Endothelial cell of umbilical vein (primary cell): Measurements from ENCODE around the gene GPR18. TPM values are rescaled to one million over a fixed set of nuclear protein-coding genes. Genes with fewer than 3 reads are reported as not detected.

Experiments used
- BruUV-seq: library from RNA; stranded (reverse); fragments of 400-500 nt; replicated peaks from 2 replicates; lab custom pipeline; 2021; lab: Mats Ljungman, UMichigan
- CTCF ChIA-PET: fragments of 300-600, 350-600 bp; sonication (Branson Sonifier 250); formaldehyde crosslinking; loops from one replicate; lab custom pipeline; 2021; ENCODE audit warnings: antibody characterized with exemption, inconsistent platforms; lab: Charles Lee
- POLR2A ChIA-PET: fragments of 300-600, 350-600 bp; sonication (Branson Sonifier 250); formaldehyde crosslinking; loops from one replicate; lab custom pipeline; 2021; ENCODE audit warnings: antibody characterized with exemption, inconsistent platforms; lab: Charles Lee
- DNase-seq: peaks from one replicate; pipeline ENCODE4 v3.0.0-alpha.2; 2011; ENCODE audit warnings: low read depth, low spot score
- FAIRE-seq: peaks from 2 replicates; lab custom pipeline; 2011; peaks lifted over from hg19 to GRCh38; lab: Jason Lieb, UNC
- H2AFZ ChIP-seq: 2 replicates; pipeline ENCODE4 v1.6.0; 2012; ENCODE audit warnings: low read depth, low read length, control low read depth, inconsistent platforms
- H3K27ac ChIP-seq: 2 replicates; pipeline ENCODE4 v1.5.1; 2011; ENCODE audit warnings: low read depth, mild to moderate bottlenecking, control low read depth, low read length, moderate library complexity; ENCODE audit not compliant: insufficient read depth
- H3K27me3 ChIP-seq, 2 experiments: 2 replicates each; pipeline versions ENCODE4 v1.6.0 to v1.6.1; 2011; ENCODE audit warnings: low read length in 2 of 2, mixed read lengths in 1 of 2; ENCODE audit not compliant: control insufficient read depth in 2 of 2, insufficient read depth in 2 of 2
- H3K36me3 ChIP-seq, 2 experiments: 2 replicates in 1 of 2; 3 replicates in 1 of 2; pipeline ENCODE4 v1.5.1; 2011; ENCODE audit warnings: low read length in 2 of 2, mild to moderate bottlenecking in 1 of 2, moderate library complexity in 1 of 2; ENCODE audit not compliant: control insufficient read depth in 2 of 2, insufficient read depth in 2 of 2; ENCODE audit errors: extremely low read depth in 1 of 2
- H3K4me1 ChIP-seq: 3 replicates; pipeline ENCODE4 v1.5.1; 2011; ENCODE audit warnings: mild to moderate bottlenecking, low read length; ENCODE audit not compliant: control insufficient read depth, insufficient read depth; ENCODE audit errors: extremely low read depth
- H3K4me2 ChIP-seq: 2 replicates; pipeline ENCODE4 v1.6.1; 2011; ENCODE audit warnings: low read length, control low read depth, mixed read lengths; ENCODE audit not compliant: insufficient read depth
- H3K4me3 ChIP-seq, 3 experiments: fragments of 200-600 bp in 1 of 3; sonication (generic), shearing (Covaris generic) in 1 of 3; replicated peaks in 1 of 3; 2 replicates each; pipeline ENCODE4 v1.5.1; 2011 to 2016; ENCODE audit warnings: control low read depth in 3 of 3, low read length in 3 of 3, mild to moderate bottlenecking in 2 of 3, inconsistent platforms in 1 of 3, low read depth in 1 of 3, moderate library complexity in 1 of 3; ENCODE audit not compliant: insufficient read depth in 1 of 3
- H3K79me2 ChIP-seq: 2 replicates; pipeline ENCODE4 v1.6.0; 2012; ENCODE audit warnings: low read length, inconsistent platforms; ENCODE audit not compliant: control insufficient read depth, insufficient read depth
- H3K9ac ChIP-seq: replicated peaks from 2 replicates; pipeline ENCODE3; 2011; ENCODE audit warnings: low read length, control low read depth; ENCODE audit not compliant: insufficient read depth; ENCODE audit errors: extremely low read depth
- H3K9me1 ChIP-seq: replicated peaks from 3 replicates; pipeline ENCODE4 v1.6.0; 2011; ENCODE audit warnings: mild to moderate bottlenecking, low read length; ENCODE audit not compliant: control insufficient read depth, insufficient read depth; ENCODE audit errors: extremely low read depth
- H3K9me3 ChIP-seq: replicated peaks from 2 replicates; pipeline ENCODE4 v1.5.1; 2012; ENCODE audit warnings: low read length, inconsistent platforms; ENCODE audit not compliant: control insufficient read depth, insufficient read depth
- H4K20me1 ChIP-seq: replicated peaks from 2 replicates; pipeline ENCODE3; 2011; ENCODE audit warnings: mild to moderate bottlenecking, low read length; ENCODE audit not compliant: control insufficient read depth, insufficient read depth; ENCODE audit errors: extremely low read depth
- CTCF ChIP-seq, 2 donors: IDR thresholded peaks; 1 replicate in 1 of 2; 2 replicates in 1 of 2; pipeline ENCODE4 v1.5.1; 2011; ENCODE audit warnings: low read length in 2 of 2, mild to moderate bottlenecking in 2 of 2, moderate library complexity in 2 of 2, control low read depth in 1 of 2, inconsistent platforms in 1 of 2, low read depth in 1 of 2; ENCODE audit not compliant: insufficient read depth in 1 of 2; ENCODE audit errors: extremely low read depth in 1 of 2
- EZH2 ChIP-seq: IDR thresholded peaks from 2 replicates; pipeline ENCODE4 v1.6.1; 2012; ENCODE audit warnings: borderline replicate concordance, low read depth, mild to moderate bottlenecking, moderate library complexity, low read length, inconsistent platforms; ENCODE audit not compliant: severe bottlenecking
- FOS ChIP-seq: IDR thresholded peaks from 2 replicates; pipeline ENCODE4 v1.6.1; 2011; ENCODE audit warnings: mild to moderate bottlenecking, low read length, moderate library complexity, borderline replicate concordance; ENCODE audit not compliant: insufficient read depth
- GATA2 ChIP-seq: IDR thresholded peaks from 2 replicates; pipeline ENCODE4 v1.7.0; 2011; ENCODE audit warnings: low read depth, mild to moderate bottlenecking, moderate library complexity, mixed read lengths, low read length; ENCODE audit not compliant: insufficient read length, insufficient read depth
- JUN ChIP-seq: IDR thresholded peaks from 2 replicates; pipeline ENCODE4 v1.6.1; 2011; ENCODE audit warnings: borderline replicate concordance, low read depth; ENCODE audit not compliant: insufficient read length, insufficient read depth
- MAX ChIP-seq: IDR thresholded peaks from 2 replicates; pipeline ENCODE4 v1.6.1; 2011; ENCODE audit not compliant: insufficient read depth, insufficient read length
- MYC ChIP-seq: IDR thresholded peaks from one replicate; pipeline ENCODE4 v1.6.1; 2011; ENCODE audit warnings: mild to moderate bottlenecking, low read depth, low read length
- POLR2A ChIP-seq: IDR thresholded peaks from 2 replicates; pipeline ENCODE4 v1.6.1; 2012; ENCODE audit warnings: low read depth, mild to moderate bottlenecking, control low read depth, low read length
- POLR2AphosphoS5 ChIP-seq: IDR thresholded peaks from 2 replicates; pipeline ENCODE4 v1.6.1; 2012; ENCODE audit warnings: low read depth, mild to moderate bottlenecking, control low read depth, low read length, moderate library complexity; ENCODE audit not compliant: insufficient read depth
- dilution Hi-C: fragments of 300-500 bp; cut with MboI; formaldehyde crosslinking; loops from one replicate; pipeline ENCODE4 v1.15.0; 2019; ENCODE audit warnings: low sequenced_read_pairs; ENCODE audit not compliant: extremely low pct_ligation_motif_present
- intact Hi-C: fragments of 100-400 bp; cut with micrococcal nuclease; formaldehyde crosslinking; loops from one replicate; pipeline ENCODE4 v1.10.0; 2022
- polyA plus RNA-seq, 4 experiments: library from polyadenylated mRNA; depleted of rRNA in 3 of 4; stranded (reverse) in 3 of 4; unstranded in 1 of 4; fragments of >200 nt; gene quantifications; 2 replicates each; pipeline versions ENCODE4 v1.2.1 to v1.2.3, GENCODE V29; 2011 to 2012; ENCODE audit warnings: missing spikeins in 1 of 4
- total RNA-seq: library from RNA; stranded (reverse); gene quantifications from 2 replicates; pipeline ENCODE4 v1.2.3, GENCODE V29; 2021

Gene GPR18
- total and polyA plus RNA-seq, 2 donors (not counting 3 experiments of a cell fraction or from before 2014, with no cell fraction given): not detected

- no peak for FAIRE-seq
Observed at GRCh38 chr13:99261059-99261458, 2.9 kb upstream of the GPR18 start.

More at GRCh38 chr13:99261059-99261458, 2.9 kb upstream of the GPR18 start:
- no peak for DNase-seq
- peaks cover 18% of the 10 kb centered on the region for H3K4me1 ChIP-seq
- H3K27ac ChIP-seq: no peak overlapping the region
- BruUV-seq: no TSS peak
- TF ChIP-seq POLR2A: no peak
- TF ChIP-seq MAX: no peak
- no peak for TF ChIP-seq CTCF (IDR thresholded peaks at IDR 0.05; ENCODE audit: extremely low read depth in 1 of 2, insufficient read depth in 1 of 2, low read depth in 1 of 2, low read length in 2 of 2)
- no peak for TF ChIP-seq EZH2
- no peak for TF ChIP-seq POLR2AphosphoS5
- TF ChIP-seq MYC: no peak
- TF ChIP-seq FOS: no peak
- no peak for TF ChIP-seq GATA2
- no peak for TF ChIP-seq JUN
- no peaks in the 10 kb centered on the region for H3K79me2 ChIP-seq
- H3K9me1 ChIP-seq: no peaks in the 10 kb centered on the region
- H3K4me3 ChIP-seq: no peak overlapping the region
- no peaks in the 10 kb centered on the region for H4K20me1 ChIP-seq
- H3K9ac ChIP-seq: no peak overlapping the region
- intact Hi-C loops: loop anchor here (10.0 kb wide), 2 partner anchors 176 to 226 kb away; no protein-coding TSS in a partner anchor
- H3K36me3 ChIP-seq: no peaks in the 10 kb centered on the region
- ChIA-PET CTCF (interaction anchor here (2.5 kb wide), 1 partner anchor 8 kb away, joined by 14 read pairs; no protein-coding TSS in a partner anchor), POLR2A (no interaction called here)
- no peak overlapping the region for H2AFZ ChIP-seq
- dilution Hi-C loops: loop anchor here (25.0 kb wide), 1 partner anchor 99 kb away; no protein-coding TSS in a partner anchor
- no peaks in the 10 kb centered on the region for H3K9me3 ChIP-seq
- no peaks in the 10 kb centered on the region for H3K27me3 ChIP-seq
- H3K4me2 ChIP-seq: no peak overlapping the region
